Lower leg skin (tissue), 3 donors: ENCODE data around the gene SPACDR.

Source experiments
- POLR2A ChIP-seq, 2 donors: fragments of 450-650 bp; IDR thresholded peaks; one replicate each; pipeline ENCODE4 v1.6.1; 2016 to 2017; ENCODE audit warnings: antibody characterized with exemption in 2 of 2, mild to moderate bottlenecking in 1 of 2, moderate library complexity in 1 of 2
- TF ChIP-seq, protein P1 (sequence below), 3 donors: fragments of 450-650 bp; IDR thresholded peaks; one replicate each; pipeline ENCODE4 v1.5.1; 2016; ENCODE audit warnings: antibody characterized with exemption in 3 of 3, mild to moderate bottlenecking in 3 of 3, moderate library complexity in 2 of 3

DNA sequence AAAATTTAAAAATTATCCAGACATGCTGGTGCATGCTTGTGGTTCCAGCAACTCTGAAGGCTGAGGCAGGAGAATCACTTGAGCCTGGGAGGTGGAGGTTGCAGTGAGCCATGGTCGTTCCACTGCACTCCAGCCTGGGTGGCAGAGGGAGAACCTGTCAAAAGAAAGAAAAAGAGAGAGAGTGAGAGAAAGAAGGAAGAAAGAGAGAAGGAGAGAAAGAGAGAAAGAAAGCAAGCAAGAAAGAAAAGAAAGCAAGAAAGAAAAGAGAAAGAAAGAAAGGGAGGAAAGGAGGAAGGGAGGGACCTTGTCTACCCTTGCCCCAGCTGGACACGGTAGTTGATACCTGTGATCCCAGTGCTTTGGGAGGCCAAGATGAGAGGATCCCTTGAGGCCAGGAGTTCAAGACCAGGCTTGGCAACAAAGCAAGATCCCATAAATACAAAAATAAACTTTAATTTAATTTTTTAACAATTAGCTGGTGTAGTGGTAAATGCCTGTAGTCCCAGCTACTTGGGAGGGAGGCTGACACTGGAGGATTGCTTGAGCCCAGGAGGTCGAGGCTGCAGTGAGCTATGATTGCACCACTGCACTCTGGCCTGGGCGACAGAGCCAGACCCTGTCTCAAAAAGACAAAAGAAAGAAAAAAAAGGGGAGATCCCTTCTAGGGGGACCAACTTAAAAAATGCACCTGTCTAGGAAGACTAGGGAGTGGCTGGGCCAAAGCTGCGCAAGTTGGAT is 28.8 kb upstream of the SPACDR start:
- TF ChIP-seq, protein P1, sequence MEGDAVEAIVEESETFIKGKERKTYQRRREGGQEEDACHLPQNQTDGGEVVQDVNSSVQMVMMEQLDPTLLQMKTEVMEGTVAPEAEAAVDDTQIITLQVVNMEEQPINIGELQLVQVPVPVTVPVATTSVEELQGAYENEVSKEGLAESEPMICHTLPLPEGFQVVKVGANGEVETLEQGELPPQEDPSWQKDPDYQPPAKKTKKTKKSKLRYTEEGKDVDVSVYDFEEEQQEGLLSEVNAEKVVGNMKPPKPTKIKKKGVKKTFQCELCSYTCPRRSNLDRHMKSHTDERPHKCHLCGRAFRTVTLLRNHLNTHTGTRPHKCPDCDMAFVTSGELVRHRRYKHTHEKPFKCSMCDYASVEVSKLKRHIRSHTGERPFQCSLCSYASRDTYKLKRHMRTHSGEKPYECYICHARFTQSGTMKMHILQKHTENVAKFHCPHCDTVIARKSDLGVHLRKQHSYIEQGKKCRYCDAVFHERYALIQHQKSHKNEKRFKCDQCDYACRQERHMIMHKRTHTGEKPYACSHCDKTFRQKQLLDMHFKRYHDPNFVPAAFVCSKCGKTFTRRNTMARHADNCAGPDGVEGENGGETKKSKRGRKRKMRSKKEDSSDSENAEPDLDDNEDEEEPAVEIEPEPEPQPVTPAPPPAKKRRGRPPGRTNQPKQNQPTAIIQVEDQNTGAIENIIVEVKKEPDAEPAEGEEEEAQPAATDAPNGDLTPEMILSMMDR (IDR thresholded peaks at IDR 0.05) = no peak
- no peak for TF ChIP-seq POLR2A (IDR thresholded peaks at IDR 0.05)
